HG02840 (cell line): ENCODE measurements around the gene LBP.
"Not testable (repeated sequence)": the region's sequence is repeated elsewhere in the genome, so short reads cannot be mapped to it uniquely, and the experiment has no call there.

Experiments used
- ATAC-seq: cut with Tn5 transposase; IDR thresholded peaks from one replicate; pipeline ENCODE4 v1.9.1; 2021; ENCODE audit warnings: mild to moderate bottlenecking, moderate library complexity, moderate number of reproducible peaks; ENCODE audit not compliant: unreplicated experiment, low FRiP score

LBP gene

GRCh38 chr20:38345643-38346042, 639 bp upstream of the LBP start:
- no peak for ATAC-seq

DNA sequence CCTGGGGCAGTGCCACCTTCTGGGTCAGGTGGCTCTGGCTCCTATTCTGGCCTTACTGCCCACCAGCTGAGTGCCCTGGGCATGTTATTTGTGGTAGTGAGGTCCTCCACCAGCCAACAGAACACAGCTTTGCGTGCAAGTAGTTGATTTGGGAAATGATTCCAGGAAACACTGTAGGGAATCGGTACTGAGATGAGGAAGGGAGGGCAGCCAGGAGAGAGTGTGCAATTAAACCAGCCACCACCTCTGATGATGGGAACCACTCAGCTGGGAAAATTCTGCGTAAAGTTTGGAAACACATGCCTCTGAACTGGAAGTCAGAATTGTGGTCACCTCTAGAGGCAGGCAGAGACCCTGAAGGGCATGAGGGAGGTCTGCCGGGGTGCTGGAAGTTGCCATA, 459 bp downstream of the LBP start:
- ATAC-seq = no peak

DNA sequence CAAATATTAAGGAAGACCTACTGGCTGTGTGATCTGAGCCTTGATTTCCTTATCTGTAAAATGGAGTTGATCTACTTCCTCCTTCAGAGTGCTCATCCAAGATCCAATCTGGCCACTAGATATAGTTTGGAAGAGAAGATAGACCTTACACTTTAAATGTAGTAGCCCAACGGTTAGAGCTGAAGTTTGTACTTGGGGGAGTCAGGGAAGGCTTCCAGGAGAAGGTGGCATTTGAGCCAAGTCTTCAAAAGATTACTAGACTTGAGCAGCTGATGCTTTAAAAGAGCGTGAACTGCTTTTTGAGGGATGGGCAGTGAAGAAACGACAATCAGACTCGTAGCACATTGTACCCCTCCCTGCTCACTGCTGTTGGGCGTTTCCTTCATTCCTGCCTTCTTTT, 3.6 kb downstream of the LBP start:
- ATAC-seq = no peak

DNA sequence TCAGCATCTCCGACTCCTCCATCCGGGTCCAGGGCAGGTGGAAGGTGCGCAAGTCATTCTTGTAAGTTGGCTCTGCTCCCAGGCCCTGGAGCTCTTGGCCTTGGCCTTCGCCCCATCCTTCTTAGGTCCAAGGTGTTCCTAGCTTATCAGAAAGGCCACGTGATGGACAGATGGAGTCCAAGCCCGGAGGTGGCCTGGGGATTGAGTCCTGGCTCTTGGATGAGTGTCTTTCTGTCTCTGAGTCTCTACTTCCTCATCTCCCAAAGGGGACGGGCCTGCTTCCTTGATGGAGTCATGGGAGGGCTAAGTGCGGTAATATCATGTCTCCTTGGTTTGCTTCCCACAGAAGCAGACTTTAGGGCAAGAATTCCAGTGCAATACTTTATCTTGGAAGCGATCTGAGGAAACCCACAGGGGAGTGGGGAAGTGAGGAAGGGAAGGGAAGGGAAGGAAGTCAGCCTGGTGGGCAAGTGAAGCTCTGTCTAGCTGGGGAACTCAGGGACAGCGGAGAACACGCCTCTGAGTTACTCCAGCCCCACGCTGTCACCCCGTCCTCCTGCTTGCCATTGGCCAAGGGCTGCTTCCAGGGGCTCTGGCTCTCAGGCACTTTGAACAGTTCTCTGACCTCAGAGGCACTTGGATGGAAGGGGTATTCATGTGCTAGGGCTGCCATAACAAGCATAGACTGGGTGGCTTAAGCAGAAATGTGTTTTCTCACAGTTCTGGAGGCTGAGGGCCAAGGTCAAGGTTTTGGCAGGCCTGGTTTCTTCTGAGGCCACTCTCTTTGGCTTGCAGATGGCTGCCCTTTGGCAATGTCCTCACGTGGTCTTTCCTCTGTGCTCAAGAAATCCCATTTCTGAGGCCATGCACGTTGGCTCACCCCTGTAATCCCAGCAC, 4.8 kb downstream of the LBP start:
- ATAC-seq = no peak

DNA sequence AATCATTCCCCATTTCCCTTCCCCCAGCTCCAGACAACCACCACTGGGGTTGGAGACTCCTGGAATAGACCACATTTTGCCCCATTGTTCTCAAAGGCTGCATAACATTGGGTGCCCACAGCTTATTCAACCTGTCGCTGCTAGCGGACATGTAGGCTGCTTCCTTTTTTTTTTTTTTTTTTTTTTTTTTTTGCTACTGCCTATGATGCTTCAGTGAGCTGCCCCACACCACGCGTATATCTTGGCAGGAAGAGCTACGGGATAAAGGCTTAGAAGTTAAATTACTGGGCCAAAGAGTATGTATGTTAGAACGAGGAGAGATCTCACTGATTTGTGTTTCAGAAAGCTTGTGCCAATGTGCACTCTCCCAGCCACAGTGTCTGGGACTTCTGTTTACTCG, 7.0 kb downstream of the LBP start:
- no peak for ATAC-seq

- ATAC-seq = no peak
Measured at GRCh38 chr20:38354227-38354626, 7.9 kb downstream of the LBP start.

DNA sequence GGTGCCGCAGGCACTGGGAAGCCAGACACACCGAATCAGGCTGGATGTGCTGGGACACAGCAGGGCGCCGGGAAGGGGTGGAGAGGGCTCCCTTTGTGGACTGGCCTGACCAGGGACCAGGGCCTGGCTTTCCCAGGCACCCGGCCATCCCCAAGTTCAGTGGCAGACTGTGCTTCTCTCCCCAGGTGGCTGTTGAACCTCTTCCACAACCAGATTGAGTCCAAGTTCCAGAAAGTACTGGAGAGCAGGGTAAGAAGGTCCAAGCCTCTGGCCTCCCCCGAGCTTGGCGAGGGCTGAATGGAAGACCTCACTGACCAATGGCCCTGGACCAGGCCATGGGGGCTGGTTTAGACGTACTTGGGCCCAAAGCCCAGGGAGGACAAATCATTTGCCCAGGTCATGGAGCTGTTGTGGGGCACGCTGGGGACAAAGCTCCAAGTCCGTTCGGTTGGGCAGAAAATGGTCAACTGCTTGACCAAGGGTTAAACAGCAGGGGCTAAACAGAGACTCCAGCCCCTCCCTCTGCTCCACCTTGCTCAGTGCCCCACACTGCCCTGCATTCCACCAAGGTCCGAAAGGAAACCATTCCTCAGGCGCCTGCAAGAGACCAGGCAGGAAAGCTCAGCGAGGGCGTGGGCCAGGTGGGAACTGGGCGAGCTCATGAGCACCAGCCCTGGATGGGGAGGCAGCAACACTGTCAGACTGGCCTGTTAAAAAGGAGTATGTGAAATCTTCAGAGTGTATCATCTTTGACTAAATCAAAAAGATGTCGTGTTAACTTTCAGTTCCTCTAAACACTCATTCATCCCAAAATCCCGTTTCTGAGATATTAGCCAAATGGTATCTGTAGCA, 9.1 kb downstream of the LBP start:
- ATAC-seq = no peak

GRCh38 chr20:38357653-38358207, 11.4 kb downstream of the LBP start:
- ATAC-seq = no peak

DNA sequence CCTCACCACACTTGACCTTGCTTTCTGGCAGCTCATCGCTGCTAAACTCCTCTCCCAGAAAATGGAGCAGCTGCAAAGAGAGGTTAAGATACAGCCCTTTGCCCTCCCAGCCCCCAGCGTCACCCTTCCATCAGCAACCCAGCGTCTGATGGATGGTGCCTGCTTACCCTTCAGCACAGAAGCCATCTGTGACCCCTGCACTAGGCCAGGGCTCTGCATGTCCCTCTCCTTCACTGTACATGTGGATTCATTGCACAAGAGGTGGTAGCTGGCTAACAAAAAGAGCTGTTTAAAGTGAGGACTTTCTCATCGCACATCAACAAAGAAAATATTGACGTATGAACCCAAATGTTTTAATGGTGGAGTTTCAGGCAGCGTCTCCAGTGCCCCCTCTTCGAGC, 12.3 kb downstream of the LBP start:
- ATAC-seq = no peak

- no peak for ATAC-seq
Measured at GRCh38 chr20:38363004-38363747, 16.9 kb downstream of the LBP start.

GRCh38 chr20:38369389-38369788, 23.1 kb downstream of the LBP start:
- no peak for ATAC-seq

GRCh38 chr20:38372806-38373205, 26.5 kb downstream of the LBP start:
- no peak for ATAC-seq

- no peak for ATAC-seq
Measured at GRCh38 chr20:38373231-38373867, 27.1 kb downstream of the LBP start.

GRCh38 chr20:38373898-38374297, 27.6 kb downstream of the LBP start:
- no peak for ATAC-seq

GRCh38 chr20:38377039-38377685, 30.9 kb downstream of the LBP start:
- ATAC-seq = no peak

DNA sequence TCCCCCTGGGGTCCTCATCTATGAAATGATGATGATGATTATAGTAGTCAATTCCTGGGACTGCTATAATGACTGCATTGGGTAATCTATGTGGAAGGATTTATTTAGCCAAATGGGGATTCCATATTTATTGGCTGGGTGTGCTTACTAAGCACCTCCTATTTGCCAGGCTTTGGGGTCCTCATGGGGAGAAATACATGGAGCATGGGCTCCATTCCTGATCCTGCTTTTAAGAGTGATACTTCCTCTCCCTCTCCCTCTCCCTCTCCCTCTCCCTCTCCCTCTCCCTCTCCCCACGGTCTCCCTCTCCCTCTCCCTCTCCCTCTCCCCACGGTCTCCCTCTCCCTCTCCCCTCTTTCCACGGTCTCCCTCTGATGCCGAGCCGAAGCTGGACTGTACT, 31.6 kb downstream of the LBP start:
- not testable (repeated sequence) for ATAC-seq

DNA sequence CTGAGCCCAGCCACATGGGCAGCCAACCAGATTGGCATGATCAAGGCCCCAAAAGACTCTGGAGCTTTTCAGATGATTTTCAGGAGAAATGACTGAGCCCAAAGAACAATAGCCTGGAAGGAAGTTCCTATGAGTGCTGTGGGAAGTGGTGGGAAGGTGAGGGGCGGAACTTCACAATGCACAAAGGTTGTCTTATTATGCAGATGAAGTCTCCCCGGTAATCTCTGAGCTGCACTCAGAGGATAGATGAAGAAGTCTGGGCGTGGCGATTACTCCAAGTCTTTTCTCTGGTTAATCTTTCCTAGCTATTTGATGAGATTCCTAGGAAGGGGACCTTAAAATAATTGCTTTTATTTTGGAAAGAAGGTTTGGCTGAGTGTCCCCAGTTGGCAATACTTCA, 36.9 kb downstream of the LBP start:
- ATAC-seq = no peak

DNA sequence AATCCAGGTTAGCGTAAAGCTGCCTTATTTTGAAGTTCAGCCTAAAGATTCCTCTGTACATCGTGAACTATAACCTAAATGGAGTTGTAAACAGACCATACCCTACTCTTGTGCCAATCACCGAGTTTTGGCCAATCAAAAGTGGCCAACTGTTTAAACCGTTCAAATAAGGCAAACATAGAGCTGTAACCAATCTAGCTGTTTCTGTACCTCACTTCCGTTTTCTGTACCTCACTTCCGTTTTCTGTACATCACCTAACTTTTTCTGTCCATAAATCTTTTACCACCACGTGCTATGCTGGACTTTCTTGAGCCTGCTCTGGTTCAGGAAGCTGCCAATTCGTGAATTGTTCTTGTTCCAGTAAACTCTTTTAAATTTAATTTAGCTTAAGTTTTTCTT, 39.7 kb downstream of the LBP start:
- ATAC-seq = no peak

- ATAC-seq = no peak
Measured at GRCh38 chr20:38386851-38387250, 40.6 kb downstream of the LBP start.

DNA sequence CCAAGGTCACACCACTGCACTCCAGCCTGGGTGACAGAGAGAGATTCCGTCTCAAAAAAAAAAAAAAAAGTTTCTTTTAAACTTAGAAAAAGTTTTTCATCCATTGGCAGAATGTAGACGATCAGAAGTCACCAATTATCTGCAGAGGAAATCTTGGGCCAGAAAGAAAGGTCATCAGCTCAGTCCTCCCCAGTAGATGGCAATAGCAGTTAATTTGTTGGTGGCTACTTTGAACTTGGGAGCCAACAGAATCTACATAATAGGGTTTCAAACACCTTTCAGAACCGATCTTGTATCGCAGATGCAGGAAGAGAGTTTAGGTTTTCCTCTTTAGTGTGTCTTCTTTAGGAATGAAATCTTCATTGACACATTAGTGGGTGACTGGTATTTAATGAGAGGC, 41.7 kb downstream of the LBP start:
- no peak for ATAC-seq
